NT2/D1 (cell line): ENCODE results near the gene GLIS1.

ENCODE experiments used
- DNase-seq: peaks from one replicate; pipeline ENCODE4 v3.0.0-alpha.2; 2011; ENCODE audit warnings: low read depth, low spot score
- H3K27me3 ChIP-seq: 2 replicates; pipeline ENCODE4 v1.6.0; 2011; ENCODE audit warnings: mild to moderate bottlenecking; ENCODE audit not compliant: insufficient read length, insufficient read depth
- H3K36me3 ChIP-seq: 2 replicates; pipeline ENCODE4 v1.6.1; 2011; ENCODE audit warnings: mild to moderate bottlenecking, low read length, mixed read lengths; ENCODE audit not compliant: insufficient read depth, insufficient read length
- H3K4me1 ChIP-seq: 2 replicates; pipeline ENCODE4 v1.5.1; 2011; ENCODE audit not compliant: insufficient read depth, insufficient read length
- H3K4me3 ChIP-seq: 2 replicates; pipeline ENCODE4 v1.5.1; 2011; ENCODE audit warnings: low read depth; ENCODE audit not compliant: insufficient read length
- H3K9ac ChIP-seq: 2 replicates; pipeline ENCODE4 v1.6.0; 2011; ENCODE audit warnings: low read depth; ENCODE audit not compliant: insufficient read length
- H3K9me3 ChIP-seq: 2 replicates; pipeline ENCODE4 v1.5.1; 2011; ENCODE audit warnings: mild to moderate bottlenecking, low read length; ENCODE audit not compliant: insufficient read depth
- SUZ12 ChIP-seq: IDR thresholded peaks from 2 replicates; pipeline ENCODE4 v1.6.1; 2011; ENCODE audit not compliant: insufficient read length, insufficient read depth; ENCODE audit errors: extremely low read depth
- YY1 ChIP-seq: IDR thresholded peaks from 2 replicates; pipeline ENCODE4 v1.6.1; 2011; ENCODE audit not compliant: insufficient read length, insufficient read depth
- ZNF274 ChIP-seq: IDR thresholded peaks from 2 replicates; pipeline ENCODE4 v1.6.1; 2011; ENCODE audit warnings: mild to moderate bottlenecking, low read depth, low read length

Gene GLIS1

DNA sequence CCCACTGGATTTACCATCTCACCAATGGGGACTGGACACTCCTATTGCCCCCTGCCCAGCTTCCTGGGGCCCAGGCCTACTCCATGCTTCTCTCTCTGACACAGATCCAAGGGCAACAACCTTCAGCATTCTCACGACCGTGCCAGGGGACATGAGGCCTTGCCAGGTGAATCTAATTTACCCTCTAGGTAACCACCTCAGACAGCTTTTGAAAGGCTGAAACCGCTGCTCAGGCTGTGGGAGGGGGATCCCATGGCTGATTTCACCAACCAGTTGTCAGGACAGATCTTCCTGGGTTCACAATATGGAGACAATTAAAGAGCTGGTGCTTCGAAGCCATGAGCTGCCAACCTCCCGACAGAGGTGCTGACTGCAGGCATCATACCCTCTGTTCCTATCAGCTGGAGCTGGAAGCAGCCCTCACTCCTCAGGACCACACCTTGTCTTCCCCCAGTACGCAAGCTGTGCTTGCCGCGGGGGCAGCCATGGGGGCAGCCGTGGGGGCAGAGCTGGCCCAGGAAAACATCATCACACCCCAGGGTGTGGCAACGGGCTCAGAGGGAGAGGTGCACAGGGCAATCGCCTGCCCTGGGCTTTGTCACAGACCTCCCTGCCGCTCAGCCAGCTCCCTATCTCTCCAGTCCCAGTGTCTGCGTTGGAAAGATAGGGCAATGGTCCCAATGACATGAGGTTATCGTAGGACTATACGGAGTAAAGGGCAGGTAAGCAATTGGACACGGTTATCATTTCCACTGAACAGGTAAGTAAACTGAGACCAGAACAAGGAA is 159.5 kb downstream of the GLIS1 start:
- DNase-seq = no peak
- Histone ChIP-seq H3K4me1 (peaks cover 33% of the 10 kb centered on the region), H3K9ac (no peak overlapping the region), H3K36me3 (no peaks in the 10 kb centered on the region), H3K4me3 (no peak overlapping the region), H3K27me3 (no peaks in the 10 kb centered on the region), H3K9me3 (no peaks in the 10 kb centered on the region)
- TF ChIP-seq YY1 (no peak), SUZ12 (no peak), ZNF274 (no peak)

DNA sequence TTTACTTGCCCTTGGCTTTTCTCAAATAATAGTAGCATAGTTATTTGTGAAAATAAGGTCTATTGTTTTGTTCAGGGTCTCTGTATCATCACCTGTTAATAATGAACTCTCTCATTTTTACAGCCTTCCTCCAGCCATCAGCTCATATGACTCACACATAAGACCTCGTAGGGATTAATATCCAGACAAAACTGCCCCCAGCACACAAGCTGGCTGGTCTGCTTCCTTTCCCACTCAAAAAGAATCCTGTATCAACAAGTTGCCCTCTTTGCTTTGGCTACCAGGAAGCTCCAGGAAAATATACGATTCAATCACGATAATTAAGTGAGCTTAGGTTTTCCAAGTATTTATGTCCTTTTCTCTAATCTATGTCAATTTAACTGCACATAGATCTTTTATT is 160.6 kb downstream of the GLIS1 start:
- Histone ChIP-seq H3K9ac (no peak overlapping the region), H3K9me3 (no peaks in the 10 kb centered on the region), H3K27me3 (no peaks in the 10 kb centered on the region), H3K4me3 (no peak overlapping the region), H3K4me1 (peaks cover 38% of the 10 kb centered on the region), H3K36me3 (no peaks in the 10 kb centered on the region)
- no peak for TF ChIP-seq YY1
- no peak for TF ChIP-seq SUZ12
- TF ChIP-seq ZNF274 = no peak
- no peak for DNase-seq

- H3K36me3 ChIP-seq = no peaks in the 10 kb centered on the region
- no peak for DNase-seq
- peak overlapping the region; percentile 44 for H3K9ac ChIP-seq
- H3K9me3 ChIP-seq = no peaks in the 10 kb centered on the region
- TF ChIP-seq YY1 = no peak
- no peak for TF ChIP-seq ZNF274
- TF ChIP-seq SUZ12 = no peak
- H3K4me3 ChIP-seq = no peak overlapping the region
- peaks cover 40% of the 10 kb centered on the region for H3K4me1 ChIP-seq
- H3K27me3 ChIP-seq = no peaks in the 10 kb centered on the region
Measured at GRCh38 chr1:53577761-53578100, 161.2 kb downstream of the GLIS1 start.

- Histone ChIP-seq H3K36me3 (no peaks in the 10 kb centered on the region), H3K4me3 (no peak overlapping the region), H3K4me1 (peaks cover 40% of the 10 kb centered on the region), H3K9ac (peak overlapping the region; percentile 44), H3K27me3 (no peaks in the 10 kb centered on the region), H3K9me3 (no peaks in the 10 kb centered on the region)
- TF ChIP-seq ZNF274 (no peak), SUZ12 (no peak), YY1 (no peak)
- no peak for DNase-seq
Measured at GRCh38 chr1:53576866-53577760, 161.9 kb downstream of the GLIS1 start.

DNA sequence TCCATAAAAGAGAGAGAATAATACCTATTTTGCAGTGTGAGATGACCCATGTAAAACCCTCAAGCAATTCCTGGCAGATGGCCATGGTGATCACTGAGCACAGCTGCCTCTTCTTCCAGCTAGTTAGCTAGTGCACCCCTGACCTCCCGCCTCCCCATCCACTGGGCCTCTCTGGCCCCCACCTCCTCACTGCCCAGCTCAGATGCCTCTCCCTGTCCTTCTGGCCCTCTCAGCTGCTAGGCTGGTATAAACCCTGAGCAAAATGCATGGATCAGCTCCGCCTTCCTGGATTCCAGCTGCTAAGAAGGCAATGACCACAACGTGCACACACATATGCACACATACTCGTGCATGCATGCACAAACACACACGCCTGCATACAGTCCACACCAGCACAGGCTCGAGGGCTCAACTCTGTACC is 162.6 kb downstream of the GLIS1 start:
- no peak for DNase-seq
- TF ChIP-seq YY1 = no peak
- TF ChIP-seq ZNF274 = no peak
- no peak for TF ChIP-seq SUZ12
- H3K27me3 ChIP-seq = no peaks in the 10 kb centered on the region
- peak overlapping the region; percentile 18 for H3K9ac ChIP-seq
- H3K9me3 ChIP-seq = no peaks in the 10 kb centered on the region
- no peaks in the 10 kb centered on the region for H3K36me3 ChIP-seq
- no peak overlapping the region for H3K4me3 ChIP-seq
- peaks cover 40% of the 10 kb centered on the region for H3K4me1 ChIP-seq

GRCh38 chr1:53575955-53576320 is 163.0 kb downstream of the GLIS1 start:
- peaks cover 37% of the 10 kb centered on the region for H3K4me1 ChIP-seq
- no peaks in the 10 kb centered on the region for H3K27me3 ChIP-seq
- TF ChIP-seq YY1 (no peak), SUZ12 (no peak), ZNF274 (no peak)
- no peaks in the 10 kb centered on the region for H3K36me3 ChIP-seq
- H3K9me3 ChIP-seq = no peaks in the 10 kb centered on the region
- no peak for DNase-seq
- no peak overlapping the region for H3K4me3 ChIP-seq
- peak overlapping the region; percentile 18 for H3K9ac ChIP-seq

DNA sequence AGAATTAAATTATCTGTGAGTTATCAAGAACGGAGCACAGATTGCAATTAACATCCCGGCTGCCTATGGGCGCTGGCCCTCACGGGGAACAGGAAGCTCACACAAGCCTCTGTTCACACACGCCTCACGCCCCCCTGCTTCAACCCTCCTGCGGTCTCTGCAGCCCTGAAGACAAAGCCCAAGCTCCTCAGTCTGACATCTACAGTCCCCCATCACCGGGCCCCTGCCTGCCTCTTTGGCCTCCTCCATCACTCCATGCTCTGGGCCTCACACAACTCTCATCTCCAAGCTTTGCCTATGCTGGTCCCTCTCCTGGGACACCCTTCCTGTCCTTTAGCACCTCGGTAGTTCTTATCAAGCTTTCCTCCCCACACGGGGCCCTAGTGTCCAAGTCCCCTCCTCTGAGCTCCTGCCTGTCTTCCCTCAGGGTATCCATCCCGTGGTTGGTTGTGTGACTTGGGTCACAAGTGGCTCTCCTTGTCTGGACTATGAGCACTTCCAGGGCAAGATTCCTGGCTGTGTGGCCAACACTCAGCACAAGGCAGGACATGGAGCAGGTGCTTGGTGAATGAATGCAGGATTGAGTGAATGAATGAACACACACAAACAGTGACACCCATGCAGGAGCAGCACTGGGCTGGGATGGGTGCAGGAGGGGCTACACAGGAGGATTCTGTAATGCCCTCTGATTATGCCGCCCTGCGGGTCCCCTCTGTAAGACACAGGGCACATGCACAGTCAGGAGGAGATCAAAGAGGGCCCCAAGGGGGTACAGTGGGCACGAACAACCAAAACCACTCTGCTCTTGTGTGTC is 163.6 kb downstream of the GLIS1 start:
- H3K9me3 ChIP-seq = no peaks in the 10 kb centered on the region
- H3K4me1 ChIP-seq = peaks cover 36% of the 10 kb centered on the region
- H3K36me3 ChIP-seq = no peaks in the 10 kb centered on the region
- H3K9ac ChIP-seq = no peak overlapping the region
- no peak for TF ChIP-seq ZNF274
- no peak for TF ChIP-seq SUZ12
- TF ChIP-seq YY1 = no peak
- no peak overlapping the region for H3K4me3 ChIP-seq
- H3K27me3 ChIP-seq = no peaks in the 10 kb centered on the region
- no peak for DNase-seq
